GM19324 (cell line): ENCODE data around the gene CORO2B.

Source experiments
- ATAC-seq: cut with Tn5 transposase; IDR thresholded peaks from one replicate; pipeline ENCODE4 v1.9.1; 2021; ENCODE audit warnings: mild to moderate bottlenecking, moderate library complexity; ENCODE audit not compliant: unreplicated experiment, low FRiP score

CORO2B gene

DNA sequence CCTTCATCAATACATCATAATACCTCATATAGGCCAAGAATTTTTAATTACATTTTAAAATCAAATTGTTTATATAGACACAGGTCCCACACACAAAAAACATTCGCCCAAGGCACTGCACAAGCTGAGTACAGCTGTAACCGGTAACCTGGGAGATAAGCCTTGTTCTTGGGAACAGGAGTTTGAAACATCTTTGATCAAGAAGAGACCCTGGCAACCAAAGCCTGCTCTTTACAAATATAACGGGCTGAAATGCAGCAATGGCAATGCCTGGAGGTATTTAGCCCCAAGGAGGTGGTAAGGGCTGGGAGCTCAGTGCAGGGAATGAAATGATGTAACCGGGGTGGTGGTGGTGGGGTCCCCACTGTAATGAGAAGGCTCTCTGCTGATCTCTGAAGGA, 7.2 kb upstream of the CORO2B start:
- no peak for ATAC-seq

DNA sequence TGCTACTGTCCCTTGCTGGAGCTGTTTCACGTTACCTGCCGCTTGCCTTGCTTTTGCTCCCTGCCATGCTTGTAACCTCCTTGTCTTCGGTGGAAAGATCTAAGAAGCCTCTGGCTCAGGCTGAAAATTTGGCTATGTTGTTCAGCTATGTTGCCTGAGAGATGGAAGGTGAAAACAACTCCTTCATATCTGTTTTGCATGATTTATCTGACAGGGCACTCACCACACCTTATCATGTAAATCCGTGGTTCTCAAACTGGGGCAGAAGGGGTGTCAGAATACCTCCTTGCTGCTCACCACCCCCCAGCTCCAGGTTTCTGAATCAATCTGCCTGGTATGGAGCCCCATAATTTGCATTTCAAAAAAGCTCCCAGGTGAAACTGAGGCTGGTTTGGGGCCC, 6.5 kb upstream of the CORO2B start:
- ATAC-seq = no peak

GRCh38 chr15:68572921-68573320, 5.9 kb upstream of the CORO2B start:
- ATAC-seq = no peak

- no peak for ATAC-seq
Observed at GRCh38 chr15:68574046-68574445, 4.7 kb upstream of the CORO2B start.

GRCh38 chr15:68574629-68575028, 4.2 kb upstream of the CORO2B start:
- no peak for ATAC-seq

GRCh38 chr15:68576235-68576892, 2.4 kb upstream of the CORO2B start:
- no peak for ATAC-seq

GRCh38 chr15:68578175-68578979, 416 bp upstream of the CORO2B start:
- ATAC-seq = no peak

GRCh38 chr15:68580026-68580882, 1.5 kb downstream of the CORO2B start:
- no peak for ATAC-seq

DNA sequence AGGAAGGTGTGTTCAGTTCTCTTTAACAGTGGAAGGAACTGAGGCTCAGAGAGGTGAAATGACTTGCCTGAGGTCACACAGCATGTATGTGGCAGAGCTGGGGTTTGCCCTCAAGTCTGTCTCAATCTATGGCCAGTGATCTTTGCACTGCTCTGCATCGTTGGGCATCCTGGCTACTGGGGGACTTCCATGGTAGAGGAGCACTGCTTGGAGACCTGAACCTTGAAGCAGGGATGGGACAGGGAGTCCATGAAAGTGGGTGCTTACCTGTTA, 2.0 kb downstream of the CORO2B start:
- no peak for ATAC-seq

GRCh38 chr15:68581725-68582124, 2.9 kb downstream of the CORO2B start:
- ATAC-seq = no peak

GRCh38 chr15:68582236-68582635, 3.4 kb downstream of the CORO2B start:
- ATAC-seq = no peak

DNA sequence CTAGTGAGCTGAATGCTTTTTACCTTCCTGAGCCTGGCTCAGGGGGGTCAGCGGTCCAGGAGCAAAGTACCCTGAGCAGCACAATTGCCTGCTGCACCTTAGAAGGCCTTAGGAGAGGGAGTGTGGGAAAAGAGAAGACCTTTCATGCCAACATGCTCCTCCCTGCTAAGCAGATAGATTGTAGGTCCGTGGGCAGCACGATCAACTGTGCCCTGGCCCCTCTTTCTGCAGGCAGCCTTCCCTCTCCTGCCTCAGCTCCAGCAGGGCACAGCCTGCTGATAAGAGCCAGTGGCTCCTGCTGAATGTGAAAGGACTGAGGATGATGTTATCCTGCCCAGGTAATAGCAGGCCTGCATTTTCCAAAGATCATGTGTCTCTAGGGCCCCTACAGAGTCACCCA, 4.1 kb downstream of the CORO2B start:
- no peak for ATAC-seq

DNA sequence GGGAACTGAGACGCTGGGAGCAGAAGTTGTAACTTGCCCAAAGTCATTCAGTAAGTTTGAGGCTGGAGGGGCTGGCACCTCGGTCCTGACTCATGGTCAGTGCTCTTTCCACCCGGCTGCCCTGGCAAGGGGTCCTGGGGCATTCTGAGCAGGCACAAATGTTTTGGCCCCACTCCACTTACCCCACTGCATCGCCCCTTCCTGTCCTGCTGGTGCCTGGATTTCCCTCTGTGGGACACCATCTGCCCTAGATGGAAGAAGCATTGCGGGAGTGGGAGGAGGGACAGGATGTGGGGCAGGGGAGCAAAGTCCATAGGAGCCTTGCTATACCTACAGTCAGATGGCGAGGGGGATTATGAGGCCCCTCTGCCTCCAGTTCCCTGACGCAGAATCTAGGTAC, 4.5 kb downstream of the CORO2B start:
- ATAC-seq = no peak

DNA sequence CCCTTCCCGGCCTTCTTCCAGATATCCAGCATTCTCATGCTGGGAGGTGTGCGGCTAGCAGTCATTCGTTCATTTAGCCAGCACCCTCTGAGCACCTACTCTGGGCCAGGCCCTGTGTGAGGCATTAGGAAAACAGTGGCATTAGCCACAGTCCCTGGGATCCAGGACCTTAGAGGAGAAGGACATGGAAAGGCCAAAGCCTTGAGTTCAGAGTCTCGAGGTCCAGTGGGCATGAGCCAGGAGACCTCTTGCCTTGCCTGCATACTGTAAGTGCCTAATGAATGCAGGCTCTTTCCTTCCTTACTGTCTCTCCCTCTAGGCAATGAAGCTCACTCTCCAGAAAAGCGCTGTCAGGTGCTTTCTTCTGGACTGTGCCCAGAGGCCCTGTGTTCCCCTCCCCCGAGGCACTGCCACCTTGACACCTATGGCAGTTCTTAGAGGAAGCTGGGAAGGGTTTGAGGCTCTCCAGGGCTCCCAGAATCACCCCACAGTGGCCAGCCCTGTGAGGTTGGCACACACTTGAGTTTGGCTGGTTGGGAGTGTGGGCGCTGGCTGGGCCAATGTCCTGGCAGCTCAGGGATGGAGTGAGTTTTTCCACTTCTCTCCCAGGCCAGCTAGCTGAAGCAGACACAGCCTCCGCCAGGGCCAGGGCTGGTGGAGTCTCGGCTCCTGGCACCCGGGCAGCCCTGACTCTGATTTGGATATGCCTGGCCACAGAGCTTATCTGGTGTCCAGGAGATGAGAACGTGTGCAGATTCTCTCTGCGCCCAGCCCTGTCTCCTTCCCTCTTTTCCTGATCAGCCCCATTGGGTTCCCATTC, 5.4 kb downstream of the CORO2B start:
- ATAC-seq = no peak

- no peak for ATAC-seq
Observed at GRCh38 chr15:68584756-68585573, 6.2 kb downstream of the CORO2B start.

GRCh38 chr15:68585574-68586273, 6.9 kb downstream of the CORO2B start:
- no peak for ATAC-seq

GRCh38 chr15:68586274-68586961, 7.6 kb downstream of the CORO2B start:
- ATAC-seq = no peak

DNA sequence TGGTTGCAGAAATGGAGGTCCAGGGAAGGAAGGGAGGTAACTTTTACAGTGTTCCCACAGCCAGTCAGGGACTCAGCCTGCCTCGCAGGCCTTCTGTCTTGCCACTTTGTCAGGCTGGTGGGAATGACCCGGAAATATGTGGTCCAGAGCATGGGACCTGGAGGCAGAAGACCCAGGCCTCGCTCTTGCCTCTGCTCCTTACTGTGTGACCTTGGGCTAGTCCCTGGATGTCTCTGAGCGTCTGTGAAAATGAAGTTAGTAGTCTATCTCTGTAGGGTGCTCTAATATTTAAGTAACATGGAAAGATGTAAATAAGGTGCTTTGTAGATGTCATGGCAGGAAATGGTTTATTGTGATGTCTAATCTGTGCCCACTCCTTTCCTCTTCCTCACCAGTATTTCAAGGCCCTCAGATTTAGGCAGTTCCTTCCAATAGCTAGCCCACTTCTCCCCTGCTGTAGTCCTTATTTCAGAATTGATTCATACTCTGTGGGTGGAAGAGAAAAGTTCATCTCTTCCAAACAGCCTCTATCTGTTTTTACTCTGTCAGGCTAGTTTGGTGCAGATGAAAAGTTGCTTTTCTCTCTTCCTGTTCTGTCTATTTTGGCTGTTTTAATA, 9.1 kb downstream of the CORO2B start:
- ATAC-seq = no peak
